Activated CD4-positive, alpha-beta T cell treated with anti-CD3 and anti-CD28 coated beads, Interleukin-2, amount 50 U/mL, for 48 hours (primary cell): ENCODE measurements around the gene KRTAP4-4.
"Not testable (repeated sequence)": the region's sequence is repeated elsewhere in the genome, so short reads cannot be mapped to it uniquely, and the experiment has no call there.

ENCODE experiments used
- DNase-seq, 2 experiments: peaks; one replicate each; pipeline ENCODE4 v3.0.0-alpha.2; 2020

Gene KRTAP4-4

GRCh38 chr17:41147531-41148204, 12.9 kb downstream of the KRTAP4-4 start:
- no peak for DNase-seq

GRCh38 chr17:41145261-41145660, 15.3 kb downstream of the KRTAP4-4 start:
- no peak for DNase-seq

- DNase-seq = no peak
These were observed 15.7 kb downstream of the KRTAP4-4 start for GRCh38 chr17:41144846-41145245.

GRCh38 chr17:41141361-41141760, 19.2 kb downstream of the KRTAP4-4 start:
- no peak for DNase-seq

GRCh38 chr17:41140360-41141131, 20.0 kb downstream of the KRTAP4-4 start, which contains the start of gene KRTAP4-6:
Gene KRTAP4-6 (minus strand): TSS chr17:41140544. CDS start chr17:41140487, 57 bp downstream.
- DNase-seq = no peak

GRCh38 chr17:41139865-41140264, 20.7 kb downstream of the KRTAP4-4 start:
- not testable (repeated sequence) for DNase-seq

GRCh38 chr17:41133880-41134735, 26.4 kb downstream of the KRTAP4-4 start:
- no peak for DNase-seq

GRCh38 chr17:41131979-41132378, 28.6 kb downstream of the KRTAP4-4 start:
- no peak for DNase-seq

- DNase-seq = no peak
These were observed 33.2 kb downstream of the KRTAP4-4 start for GRCh38 chr17:41127371-41127770.

GRCh38 chr17:41126412-41126811, 34.1 kb downstream of the KRTAP4-4 start:
- no peak for DNase-seq

- no peak for DNase-seq
These were observed 35.5 kb downstream of the KRTAP4-4 start for GRCh38 chr17:41125064-41125463.

- DNase-seq = not testable (repeated sequence)
These were observed 36.6 kb downstream of the KRTAP4-4 start, which contains the start of gene KRTAP4-12 for GRCh38 chr17:41123991-41124371. Gene KRTAP4-12 (minus strand): TSS chr17:41124182. CDS start chr17:41124122, 60 bp downstream.

GRCh38 chr17:41123292-41123990, 37.1 kb downstream of the KRTAP4-4 start:
- not testable (repeated sequence) for DNase-seq

GRCh38 chr17:41121742-41122141, 38.8 kb downstream of the KRTAP4-4 start:
- DNase-seq = no peak

- DNase-seq = not testable (repeated sequence)
These were observed 40.6 kb downstream of the KRTAP4-4 start for GRCh38 chr17:41119696-41120690.

- DNase-seq = no peak
These were observed 41.8 kb downstream of the KRTAP4-4 start for GRCh38 chr17:41118721-41119120.

GRCh38 chr17:41117846-41118386, 42.6 kb downstream of the KRTAP4-4 start, which contains the start of gene KRTAP4-11:
Gene KRTAP4-11 (minus strand): TSS chr17:41118373. CDS start chr17:41118315, 58 bp downstream.
- not testable (repeated sequence) for DNase-seq

- DNase-seq = no peak
These were observed 44.3 kb downstream of the KRTAP4-4 start for GRCh38 chr17:41116297-41116696.

GRCh38 chr17:41111151-41111885, 49.2 kb downstream of the KRTAP4-4 start:
- no peak for DNase-seq
